Measurements from ENCODE around the gene CD1B.

DNA sequence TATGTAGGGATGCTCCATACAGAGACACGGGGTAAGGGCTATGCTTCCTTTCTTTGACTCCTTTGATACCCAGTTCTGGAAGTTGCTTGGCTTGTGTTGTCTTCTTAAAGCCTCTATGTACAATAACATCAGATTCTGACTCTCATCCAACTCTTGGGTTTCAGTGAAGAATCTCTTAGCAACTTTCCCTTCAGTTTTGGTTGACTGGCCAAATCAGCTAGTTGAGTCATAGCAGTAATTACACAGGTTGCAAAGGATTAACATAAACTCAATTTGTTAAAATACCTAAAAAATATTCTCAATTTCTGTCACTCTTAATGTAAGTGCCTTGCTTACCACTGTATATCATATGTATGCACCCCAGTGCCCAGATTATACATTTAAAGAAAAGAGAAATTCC is 31.6 kb upstream of the CD1B start:
- TF ChIP-seq, protein P1, sequence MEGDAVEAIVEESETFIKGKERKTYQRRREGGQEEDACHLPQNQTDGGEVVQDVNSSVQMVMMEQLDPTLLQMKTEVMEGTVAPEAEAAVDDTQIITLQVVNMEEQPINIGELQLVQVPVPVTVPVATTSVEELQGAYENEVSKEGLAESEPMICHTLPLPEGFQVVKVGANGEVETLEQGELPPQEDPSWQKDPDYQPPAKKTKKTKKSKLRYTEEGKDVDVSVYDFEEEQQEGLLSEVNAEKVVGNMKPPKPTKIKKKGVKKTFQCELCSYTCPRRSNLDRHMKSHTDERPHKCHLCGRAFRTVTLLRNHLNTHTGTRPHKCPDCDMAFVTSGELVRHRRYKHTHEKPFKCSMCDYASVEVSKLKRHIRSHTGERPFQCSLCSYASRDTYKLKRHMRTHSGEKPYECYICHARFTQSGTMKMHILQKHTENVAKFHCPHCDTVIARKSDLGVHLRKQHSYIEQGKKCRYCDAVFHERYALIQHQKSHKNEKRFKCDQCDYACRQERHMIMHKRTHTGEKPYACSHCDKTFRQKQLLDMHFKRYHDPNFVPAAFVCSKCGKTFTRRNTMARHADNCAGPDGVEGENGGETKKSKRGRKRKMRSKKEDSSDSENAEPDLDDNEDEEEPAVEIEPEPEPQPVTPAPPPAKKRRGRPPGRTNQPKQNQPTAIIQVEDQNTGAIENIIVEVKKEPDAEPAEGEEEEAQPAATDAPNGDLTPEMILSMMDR (IDR thresholded peaks at IDR 0.05; ENCODE audit: insufficient read depth, low read depth, low read length) = no peak
- no peak for TF ChIP-seq EZH2 (IDR thresholded peaks at IDR 0.05; ENCODE audit: insufficient read depth, low read length)
